ENCODE results near the gene TACC3.

TACC3 gene

DNA sequence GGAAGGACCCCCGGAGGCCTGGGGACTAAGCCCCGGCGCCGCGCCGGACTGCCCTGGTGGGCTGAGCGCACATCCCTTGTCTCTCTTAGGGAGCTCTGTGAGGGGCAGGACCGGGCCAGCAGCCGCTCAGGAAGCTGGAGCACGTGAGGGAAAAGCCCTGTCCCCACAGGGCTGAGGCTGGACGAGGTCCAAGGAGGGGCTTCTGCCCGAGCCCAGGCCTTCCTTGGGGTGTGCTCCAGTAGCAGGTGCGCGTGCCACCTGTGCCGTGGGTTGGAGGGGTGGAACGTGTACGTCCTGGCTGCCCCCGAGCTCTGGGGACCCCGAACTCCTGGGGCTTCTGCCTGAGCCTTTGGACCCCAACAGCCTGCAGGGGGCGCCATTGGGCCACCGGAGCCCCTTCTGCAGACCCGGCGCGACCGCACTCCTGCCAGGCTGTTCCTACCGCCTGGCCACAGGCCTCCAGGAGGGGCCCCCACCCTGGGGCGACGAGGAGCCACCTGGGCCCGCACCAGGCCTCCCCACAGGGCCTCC, 27.2 kb downstream of the TACC3 start:
- DNase-seq: peak; percentile 51

GRCh38 chr4:1749370-1749769, 28.0 kb downstream of the TACC3 start:
- no peak for DNase-seq

DNA sequence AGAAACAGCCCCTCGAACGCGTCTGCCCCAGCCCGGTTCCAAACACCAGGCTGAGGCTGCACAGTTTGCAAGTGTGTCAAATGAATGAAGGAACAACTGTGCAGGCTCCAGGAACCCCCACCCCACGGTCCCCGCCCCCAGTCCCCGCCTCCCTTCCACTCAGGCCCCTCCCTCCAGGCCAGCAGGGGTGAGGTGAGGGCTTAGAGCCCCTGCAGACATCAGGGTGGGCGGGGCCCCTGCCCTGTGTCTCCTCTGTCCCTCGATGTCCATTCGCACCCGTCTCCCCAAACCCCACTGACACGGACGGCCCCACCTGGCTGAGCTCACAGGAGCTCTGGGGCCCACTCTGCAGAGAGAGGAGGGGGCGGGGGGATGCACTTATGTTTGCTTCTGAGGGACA, 28.5 kb downstream of the TACC3 start:
- DNase-seq: no peak

- DNase-seq: no peak
Observed at GRCh38 chr4:1750381-1751154, 29.2 kb downstream of the TACC3 start.

GRCh38 chr4:1751155-1751918, 30.0 kb downstream of the TACC3 start:
- DNase-seq: no peak

GRCh38 chr4:1751919-1752283, 30.6 kb downstream of the TACC3 start:
- no peak for DNase-seq

- DNase-seq: peak; percentile 42
Observed at GRCh38 chr4:1752284-1753041, 31.1 kb downstream of the TACC3 start.

DNA sequence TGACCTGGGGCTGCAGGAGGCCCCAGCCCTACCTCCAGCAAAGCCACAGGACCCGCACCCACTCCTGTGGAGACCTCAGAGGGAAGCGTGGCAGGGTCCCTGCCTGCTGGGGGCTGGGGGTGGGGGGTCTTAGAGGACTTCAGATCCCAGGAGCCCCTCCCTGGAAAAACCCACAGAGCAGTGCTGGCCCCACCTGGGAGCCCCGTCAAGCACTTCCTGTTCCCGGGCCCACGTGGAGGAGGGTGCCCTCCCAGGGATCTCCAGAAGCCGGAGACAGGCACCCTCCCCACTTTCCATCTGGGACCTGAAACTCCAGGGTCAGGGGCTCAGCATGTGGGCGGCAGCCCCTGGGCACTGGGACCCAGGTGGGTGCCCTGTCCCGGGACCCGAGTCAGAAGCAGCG, 32.0 kb downstream of the TACC3 start:
- no peak for DNase-seq

DNA sequence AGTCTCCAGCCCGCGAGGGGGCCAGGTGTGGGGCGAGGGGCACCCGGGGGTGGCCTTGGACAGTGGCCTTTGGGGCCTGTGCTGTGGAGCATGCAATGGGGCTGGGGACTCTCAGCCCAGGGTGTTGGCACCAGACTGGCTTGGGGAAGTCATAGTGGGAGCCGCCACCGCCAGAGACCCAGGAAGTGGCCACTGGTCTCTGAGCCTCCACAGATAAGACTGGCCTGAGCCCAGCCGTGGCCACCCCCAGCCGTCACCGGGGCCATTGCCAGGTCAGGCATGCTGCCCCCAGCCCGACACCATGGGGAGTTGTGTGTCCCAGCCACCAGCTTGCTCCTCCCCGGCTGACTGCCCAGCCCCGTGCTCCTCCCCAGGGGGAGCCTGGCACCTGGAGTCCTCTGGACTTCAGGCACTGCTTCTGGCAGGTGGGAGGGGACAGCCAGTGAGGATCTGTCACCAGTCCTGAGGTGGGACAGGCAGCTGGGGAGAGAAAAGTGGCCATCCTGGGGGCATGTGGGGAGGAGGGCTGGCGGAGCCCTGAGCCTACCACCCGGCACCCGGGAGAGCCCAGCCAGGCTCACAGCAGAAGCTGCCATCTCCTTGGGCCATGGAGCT, 32.5 kb downstream of the TACC3 start:
- DNase-seq: no peak

DNA sequence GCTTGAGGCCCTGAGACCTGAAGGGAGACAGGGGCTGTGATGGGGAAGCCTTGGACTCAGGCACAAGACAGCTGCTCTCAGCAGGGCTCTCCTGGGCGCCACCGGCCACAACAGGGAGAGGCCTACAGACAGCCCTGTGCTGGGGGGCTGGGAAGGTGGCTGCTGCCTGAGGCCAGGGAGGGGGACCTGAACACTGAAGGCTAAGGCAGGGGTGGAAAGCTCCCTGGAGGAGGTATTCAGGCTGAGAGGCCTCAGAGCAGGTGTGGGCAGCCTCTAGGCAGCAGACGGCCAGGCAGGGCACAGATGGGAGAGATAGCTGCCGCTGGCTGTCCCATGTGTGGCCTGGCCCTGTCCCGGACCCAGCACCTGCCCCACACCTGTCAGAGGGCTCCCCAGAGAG, 33.0 kb downstream of the TACC3 start:
- DNase-seq: no peak

GRCh38 chr4:1755297-1755696, 34.0 kb downstream of the TACC3 start:
- DNase-seq: no peak

DNA sequence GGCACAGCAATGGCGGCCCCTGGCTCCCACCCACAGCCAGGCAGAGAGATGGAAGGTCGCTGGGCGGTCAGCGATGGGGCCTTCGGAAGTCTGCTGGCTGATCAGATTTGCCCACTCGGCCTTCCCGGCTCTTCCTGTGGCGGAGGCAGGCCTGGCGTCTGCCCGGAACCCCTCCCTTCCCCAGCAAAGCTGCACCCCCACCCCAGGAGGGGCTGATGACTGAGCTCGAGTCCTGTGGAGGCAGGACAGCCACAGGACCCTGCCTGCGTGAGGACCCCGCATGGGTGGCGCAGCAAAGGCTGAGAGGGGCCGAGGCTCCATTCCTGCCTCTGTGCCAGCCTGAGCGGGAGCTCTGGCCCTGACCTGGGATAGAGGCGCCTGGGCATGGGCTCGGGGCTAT, 34.8 kb downstream of the TACC3 start:
- no peak for DNase-seq

DNA sequence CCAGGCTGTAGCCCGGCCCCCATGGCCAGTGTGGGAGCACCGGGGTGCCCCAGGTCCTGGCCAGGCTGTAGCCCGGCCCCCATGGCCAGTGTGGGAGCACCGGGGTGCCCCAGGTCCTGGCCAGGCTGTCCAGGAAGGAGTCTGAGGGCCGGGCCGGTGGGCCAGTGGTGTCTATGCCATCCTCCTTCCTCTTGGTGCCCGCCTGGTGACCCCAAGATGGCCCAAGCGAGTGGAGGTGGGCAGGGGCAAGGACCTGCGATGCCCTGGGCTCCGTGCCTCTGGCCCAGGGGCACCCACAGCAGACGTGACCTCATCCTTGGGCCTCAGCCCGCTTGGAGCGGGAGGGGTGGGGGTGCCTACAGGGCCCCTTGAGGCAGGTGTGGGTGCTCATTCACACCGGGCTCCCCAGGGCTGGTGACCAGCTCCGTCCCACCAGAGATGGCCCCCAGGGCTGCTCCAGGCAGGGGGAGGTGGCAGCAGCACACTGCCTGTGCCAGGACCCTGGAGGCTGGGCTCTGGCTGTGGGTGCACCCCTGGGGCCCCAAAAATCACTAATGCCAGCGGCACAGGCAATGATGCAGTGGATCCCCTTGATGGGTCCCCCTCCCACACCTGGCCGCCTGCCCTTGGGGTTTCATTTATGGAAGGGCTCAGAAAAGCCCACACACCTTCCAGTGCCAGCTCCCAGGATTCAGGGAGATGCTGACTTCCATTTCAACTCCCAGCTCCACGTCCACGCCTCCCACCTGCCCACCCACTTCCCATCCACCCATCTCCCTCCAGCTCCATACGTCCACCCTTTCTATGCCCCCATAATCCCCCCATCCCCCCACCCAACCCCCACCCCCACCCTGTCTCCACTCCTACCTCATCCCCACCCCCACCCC, 35.8 kb downstream of the TACC3 start:
- DNase-seq: no peak

DNA sequence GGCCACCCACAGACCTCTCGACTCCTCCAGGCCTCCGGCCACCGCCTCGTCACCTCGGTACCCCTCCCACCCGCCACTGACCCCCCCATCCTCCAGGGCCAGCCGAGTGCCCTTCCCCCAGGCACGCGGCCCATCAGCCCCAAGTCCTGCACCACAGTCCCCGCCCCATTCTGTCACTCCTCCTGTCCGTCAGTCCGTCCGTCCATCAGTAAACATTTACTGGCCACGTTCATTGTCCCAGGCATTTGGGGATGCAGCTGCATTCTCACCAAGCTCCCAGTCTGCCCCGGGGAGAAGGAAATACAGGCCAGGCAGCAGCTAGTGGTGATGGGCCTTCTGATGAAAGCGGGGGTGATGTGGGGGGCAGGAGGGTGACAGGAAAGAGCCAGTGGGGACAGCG, 36.5 kb downstream of the TACC3 start:
- no peak for DNase-seq

GRCh38 chr4:1758306-1759121, 37.2 kb downstream of the TACC3 start:
- no peak for DNase-seq

GRCh38 chr4:1759170-1759817, 38.0 kb downstream of the TACC3 start:
- no peak for DNase-seq

- DNase-seq: no peak
Observed at GRCh38 chr4:1759818-1760223, 38.5 kb downstream of the TACC3 start.

- no peak for DNase-seq
Observed at GRCh38 chr4:1760521-1761071, 39.3 kb downstream of the TACC3 start.

- no peak for DNase-seq
Observed at GRCh38 chr4:1761130-1761689, 39.9 kb downstream of the TACC3 start.
